HG02798 (cell line): ENCODE results near the gene HHAT.

Experiments used
- ATAC-seq: cut with Tn5 transposase; IDR thresholded peaks from one replicate; pipeline ENCODE4 v1.9.1; 2021; ENCODE audit warnings: mild to moderate bottlenecking; ENCODE audit not compliant: unreplicated experiment, poor library complexity

Gene HHAT

DNA sequence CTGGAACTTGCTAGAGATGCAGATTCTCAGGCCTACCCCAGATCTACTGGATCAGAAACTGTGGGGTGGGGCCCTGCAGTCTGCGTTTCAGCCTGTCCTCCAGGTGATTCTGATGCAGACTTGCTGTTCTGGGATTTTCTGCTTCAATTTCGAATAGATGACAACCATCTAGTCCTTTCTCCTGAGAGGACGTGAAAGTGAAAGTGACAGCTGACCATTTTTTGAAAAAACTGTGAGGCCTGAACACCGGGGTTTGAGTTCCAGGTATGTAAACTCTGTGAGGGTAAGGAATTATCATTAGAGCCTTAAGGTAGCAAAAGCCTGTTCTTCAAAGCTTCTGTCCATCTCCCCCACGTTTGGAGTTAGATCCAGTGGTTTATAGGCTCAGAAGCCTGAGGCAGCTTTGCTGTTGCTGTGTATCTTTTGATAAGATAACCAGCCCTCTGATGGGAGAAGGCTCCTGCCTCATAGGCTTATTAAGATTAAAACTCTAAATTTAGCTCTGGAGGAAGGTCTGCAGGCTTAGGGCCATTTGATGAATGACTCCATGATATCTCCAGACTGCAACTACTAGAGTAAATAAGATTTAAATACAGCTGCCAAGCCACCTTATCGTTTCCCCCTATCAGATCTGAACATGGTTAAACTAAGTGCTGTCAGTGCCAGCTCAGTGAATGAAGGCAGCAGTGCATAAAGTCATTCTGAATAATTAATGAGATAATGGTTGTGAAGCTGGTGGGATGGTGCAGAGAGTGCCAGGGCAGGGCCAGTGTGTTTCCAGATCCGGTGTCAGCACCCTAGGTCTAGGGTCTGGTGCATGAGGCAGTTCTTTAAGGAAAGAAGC, 335.2 kb downstream of the HHAT start:
- no peak for ATAC-seq

DNA sequence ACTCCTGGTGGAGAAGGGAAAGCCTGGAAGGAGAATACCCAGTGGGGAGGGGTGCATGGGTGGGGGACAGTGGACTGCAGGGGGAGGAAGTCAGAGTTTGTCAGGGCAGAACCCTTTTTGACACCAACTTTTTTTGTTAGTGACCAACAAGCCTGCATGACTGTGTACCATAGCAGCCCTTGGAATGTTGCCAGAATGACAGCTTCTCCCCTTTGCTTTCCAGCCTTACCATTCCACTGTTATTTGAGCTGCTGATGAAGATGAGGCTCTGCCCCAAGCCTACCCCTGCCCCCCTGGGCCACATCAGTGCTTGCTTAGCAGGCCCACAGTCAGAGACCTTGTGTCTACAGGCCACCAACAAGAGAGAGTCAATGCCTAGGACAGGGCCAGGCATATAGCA, 341.2 kb downstream of the HHAT start:
- ATAC-seq: no peak

DNA sequence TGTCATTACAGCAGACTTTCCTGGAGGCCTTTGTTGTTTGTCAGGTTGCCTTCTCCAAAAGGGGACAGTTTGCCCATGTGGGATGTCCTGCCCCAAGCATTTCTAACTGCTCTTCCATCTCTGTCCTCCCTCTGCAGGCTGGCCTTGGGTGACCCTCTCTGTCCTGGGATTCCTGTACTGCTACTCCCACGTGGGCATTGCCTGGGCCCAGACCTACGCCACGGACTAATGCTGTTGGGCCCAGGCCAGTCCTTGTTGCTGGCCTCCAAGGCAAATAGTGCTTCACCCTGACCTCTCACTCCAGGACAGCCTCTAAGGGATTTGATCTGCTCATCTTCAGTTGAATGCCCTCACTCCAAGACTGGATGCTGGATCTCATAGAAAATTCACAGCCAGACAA, 345.4 kb downstream of the HHAT start:
- no peak for ATAC-seq

DNA sequence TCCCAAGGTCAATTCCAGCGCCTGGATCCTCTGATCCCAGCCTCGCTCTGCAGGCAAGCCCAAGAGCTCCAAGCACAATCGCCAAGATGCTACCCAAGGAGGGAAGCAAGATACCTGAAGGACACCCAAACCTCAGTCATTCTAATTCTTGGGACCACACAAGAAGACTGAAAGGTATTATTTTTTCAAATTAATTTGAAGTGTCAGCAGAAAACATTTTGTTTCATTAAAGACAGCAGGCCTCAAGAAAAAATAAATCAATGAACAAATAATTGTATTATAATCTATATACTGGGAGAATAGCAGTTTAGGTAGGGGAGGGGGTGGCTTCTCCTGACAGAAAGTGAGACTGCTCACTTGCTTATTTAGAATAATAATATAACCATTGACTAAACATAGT, 347.8 kb downstream of the HHAT start:
- no peak for ATAC-seq

DNA sequence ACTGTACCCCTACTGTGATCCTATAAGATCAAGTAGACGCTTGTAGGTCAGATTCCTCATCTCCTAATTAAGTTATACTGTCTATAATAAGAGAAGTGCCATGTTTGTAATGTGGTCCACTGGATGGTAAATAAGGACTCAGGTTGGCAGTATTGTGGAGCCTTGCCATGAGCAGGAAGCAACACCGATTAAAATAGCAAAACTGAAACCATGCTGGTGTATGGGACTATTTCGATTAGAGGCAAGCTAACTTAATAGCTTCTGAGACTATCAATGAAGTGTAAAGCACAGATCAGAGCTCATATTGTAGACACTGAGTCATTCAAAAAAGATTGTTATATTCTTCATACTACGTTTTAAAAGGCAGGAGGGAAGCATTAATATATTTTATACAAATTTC, 348.8 kb downstream of the HHAT start:
- ATAC-seq: peak; percentile 60

DNA sequence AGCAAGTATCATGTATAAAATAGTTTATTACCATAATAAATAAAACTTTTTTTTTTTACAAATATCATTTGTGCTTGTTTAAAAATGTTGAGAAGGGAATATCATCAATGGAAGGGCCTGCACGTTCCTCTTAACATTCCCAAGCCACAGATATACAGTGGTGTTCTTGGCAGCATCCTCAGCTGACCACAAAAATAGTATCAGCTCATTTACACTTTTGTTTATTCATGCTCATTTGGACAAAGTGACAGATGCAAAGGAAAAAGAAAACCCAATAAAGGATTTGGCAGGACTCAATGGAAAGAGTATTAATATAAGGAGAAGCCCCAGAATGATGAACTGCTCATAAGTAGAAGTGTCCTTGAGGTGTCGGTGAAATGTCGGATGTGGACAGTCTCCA, 349.6 kb downstream of the HHAT start:
- no peak for ATAC-seq

DNA sequence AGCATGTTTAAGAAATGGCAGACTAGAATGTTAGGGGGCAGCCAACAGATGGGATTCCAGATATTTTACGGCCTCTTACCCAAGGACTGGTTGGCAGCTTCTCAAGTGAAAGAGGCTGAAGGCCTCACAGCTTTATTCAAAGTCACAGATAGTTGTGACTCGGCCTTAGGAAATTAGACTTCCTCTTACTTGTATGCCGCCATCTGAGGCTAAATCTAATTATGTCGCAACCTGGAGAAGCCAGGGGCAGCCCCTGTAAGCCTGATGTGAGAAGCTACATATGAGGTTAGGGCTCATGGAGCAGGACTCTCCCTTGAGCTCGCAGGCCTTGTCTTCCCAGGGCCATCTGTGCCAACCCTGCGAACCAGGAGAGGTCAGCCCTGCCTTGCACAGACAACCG, 352.5 kb downstream of the HHAT start:
- ATAC-seq: no peak

DNA sequence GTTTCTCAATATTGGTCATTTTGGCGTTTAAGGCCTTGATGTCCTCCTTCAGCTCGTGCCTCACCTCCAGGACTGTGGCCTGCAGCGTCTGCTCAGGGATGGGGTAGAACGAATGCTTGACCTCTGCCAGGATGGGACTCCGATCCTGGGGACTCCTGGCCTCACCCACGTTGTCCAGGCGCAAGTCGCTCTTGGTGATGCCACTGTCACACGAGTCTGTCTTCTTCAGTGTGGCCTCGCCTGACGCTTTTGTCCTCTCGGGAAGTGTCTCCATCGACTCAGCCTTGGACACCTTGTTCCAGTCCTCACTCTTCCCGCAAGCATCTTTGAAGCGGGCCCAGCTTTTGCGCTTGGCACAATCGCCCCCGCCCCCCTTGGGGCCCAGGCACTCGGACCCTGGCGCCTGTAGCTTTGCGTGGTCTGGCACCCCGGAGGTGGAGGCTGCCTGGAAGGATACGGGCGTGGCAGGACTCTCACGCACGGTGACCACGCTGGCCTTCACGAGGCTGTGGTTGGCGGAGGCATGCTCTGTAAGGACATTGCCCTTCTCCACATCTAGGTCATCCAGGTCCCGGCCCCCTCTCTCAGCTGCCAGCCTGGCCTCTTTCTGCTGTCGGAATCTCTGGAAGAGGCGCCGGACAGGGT, 354.8 kb downstream of the HHAT start:
- no peak for ATAC-seq

DNA sequence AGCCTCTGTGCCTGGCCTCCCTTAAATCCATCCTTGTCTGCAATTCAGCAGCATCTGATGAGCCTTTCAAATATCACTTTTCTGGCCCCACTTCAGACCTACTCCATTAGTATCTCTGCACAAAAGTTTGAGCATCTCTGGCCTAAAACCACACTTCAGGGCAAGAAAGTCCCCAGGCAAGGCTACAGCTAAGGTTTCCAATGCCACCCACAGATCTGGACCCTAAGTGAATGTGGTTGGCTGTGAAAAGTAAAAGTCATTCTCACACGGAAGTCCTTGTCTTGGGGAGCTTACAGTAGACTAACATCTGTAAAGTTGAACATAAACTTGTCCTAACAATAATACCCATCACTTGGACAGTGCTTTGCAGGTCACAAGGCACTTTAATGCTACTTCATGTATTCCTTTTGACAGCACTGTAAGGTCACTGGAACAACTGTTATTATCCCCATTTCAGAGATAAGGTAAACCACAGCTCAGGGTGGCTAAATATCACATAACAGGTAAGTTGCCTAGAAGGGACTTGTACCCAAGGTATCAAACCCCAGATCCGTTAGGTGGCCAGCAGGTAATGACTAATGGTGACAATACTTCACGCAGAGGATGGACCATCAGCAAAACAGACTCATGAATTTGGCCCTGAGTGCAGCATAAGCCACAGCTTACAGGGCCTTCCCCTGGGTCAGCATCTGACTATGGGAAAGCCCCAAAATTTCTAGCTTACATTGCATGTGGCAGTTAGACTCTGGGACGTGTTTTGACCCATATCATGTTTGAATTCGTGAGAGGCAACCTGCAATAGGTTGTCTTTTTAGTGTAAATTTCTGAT, 356.0 kb downstream of the HHAT start:
- ATAC-seq: peak; percentile 92

DNA sequence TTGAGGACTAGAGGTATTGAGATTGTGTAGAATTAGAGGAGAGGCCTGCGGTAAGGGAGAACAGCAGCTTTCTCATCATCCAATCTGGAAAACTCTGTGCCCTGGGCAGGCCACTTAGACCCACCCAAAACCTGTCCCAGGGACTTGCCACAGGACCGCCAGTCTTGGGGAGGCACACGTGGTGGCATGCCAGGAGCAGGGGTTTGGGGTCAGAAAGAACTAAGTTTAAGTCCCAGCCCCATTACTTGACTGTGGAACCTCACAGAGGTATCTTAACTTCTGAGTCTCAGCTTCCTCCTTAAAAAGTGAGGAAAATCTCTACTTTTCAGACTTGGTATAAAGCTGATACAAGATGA, 356.6 kb downstream of the HHAT start:
- ATAC-seq: no peak

DNA sequence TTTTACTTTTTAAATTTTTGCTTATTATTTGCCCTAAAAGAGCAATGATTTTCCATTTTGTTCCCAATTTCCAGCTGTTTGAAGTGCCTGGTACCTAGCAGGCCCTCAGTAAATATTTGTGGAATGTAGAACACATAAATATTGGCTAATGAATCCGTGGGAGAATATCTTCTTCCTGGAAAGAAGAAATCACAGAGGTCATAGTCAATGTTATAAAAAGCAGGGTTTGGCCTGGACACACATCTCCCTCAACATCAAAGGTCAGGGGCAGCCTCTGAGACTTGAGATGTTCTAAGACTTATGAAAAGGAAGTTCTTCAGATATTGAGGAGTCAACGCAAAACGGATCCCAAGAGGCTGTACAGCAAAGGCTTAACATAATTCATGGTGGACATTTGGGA, 358.1 kb downstream of the HHAT start:
- no peak for ATAC-seq

DNA sequence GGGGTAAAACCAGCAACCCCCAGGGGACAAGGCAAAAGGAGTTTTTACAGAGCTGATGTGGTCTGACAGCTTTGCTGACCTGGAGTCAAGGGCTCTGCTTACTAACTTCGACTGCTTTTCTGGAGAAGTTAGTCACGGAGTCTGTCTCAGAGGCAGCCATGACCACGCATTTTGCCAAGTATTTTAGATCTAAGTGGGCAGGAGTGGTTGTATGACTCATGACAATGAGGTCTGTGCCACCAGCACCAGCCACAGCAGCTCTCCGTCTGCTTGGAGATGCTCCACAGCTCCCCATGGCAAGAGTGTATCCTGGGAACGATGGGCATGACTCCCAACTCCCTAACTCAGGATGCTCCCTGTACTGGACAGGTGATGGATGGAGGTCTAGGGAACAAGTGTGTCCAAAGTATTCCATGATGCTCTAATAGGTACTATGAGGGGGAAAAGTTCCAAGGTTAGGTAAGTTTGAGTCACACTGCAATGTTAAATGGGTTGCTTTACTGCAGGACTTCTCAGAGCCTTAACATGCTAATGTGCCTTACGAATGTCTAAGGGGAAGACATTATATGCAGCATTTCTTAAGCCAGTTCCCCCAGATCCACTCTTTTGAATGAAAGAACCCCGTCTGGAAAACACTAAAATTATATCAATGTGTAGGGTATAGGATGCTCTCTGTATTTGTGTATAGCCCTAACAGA, 359.0 kb downstream of the HHAT start:
- no peak for ATAC-seq

DNA sequence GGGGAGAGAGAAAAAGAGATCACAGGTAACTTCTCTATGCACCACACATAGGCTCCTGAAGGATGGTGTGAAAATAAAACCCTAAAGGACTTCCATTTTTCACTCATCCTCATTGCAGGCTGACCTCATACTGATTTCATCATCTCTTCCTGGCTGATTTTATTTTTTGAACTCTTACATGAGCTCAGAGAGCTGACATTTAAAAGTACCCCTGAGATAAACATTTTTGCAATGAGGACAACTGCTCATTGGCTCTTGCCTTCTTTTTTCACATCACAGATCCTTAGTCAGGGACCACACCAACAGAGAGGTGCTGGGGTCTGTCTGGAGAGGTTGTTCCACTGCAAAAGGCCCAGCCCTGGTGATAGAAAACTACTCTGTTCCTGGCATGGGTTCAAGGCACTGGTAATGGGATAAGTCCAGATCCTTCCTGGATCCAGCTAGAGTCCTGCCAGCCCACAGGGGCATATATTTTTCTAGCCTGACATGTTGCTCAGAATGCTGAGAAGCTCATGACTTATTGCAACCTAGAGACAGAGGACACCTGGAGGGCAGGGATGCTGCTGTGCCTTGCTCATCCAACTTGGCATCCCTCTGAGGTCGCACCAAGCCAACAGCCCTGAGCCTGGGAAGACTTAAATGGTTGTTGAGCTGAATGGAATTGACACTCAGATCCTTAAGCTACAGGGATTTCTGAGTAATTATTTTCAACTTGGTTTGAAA, 360.0 kb downstream of the HHAT start:
- ATAC-seq: no peak

DNA sequence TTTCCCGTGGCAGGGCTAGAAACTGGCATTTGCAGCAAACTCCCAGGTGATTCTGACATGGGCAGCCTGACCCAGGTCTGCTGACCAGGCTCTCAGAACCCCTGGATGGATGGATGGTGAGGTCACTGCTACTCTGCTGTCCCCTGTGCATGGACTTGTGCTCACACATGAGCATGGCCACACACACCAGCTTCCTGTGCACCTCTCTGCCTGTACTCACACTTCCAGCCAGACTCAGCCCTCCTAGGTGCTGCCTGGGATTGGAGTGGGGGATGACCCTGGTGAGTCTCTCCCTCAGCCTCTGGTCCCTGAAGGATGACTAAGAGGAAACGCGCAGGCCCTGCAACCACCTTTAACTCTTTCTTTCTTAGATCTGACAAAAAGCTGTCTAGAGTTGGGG, 361.1 kb downstream of the HHAT start:
- ATAC-seq: no peak

DNA sequence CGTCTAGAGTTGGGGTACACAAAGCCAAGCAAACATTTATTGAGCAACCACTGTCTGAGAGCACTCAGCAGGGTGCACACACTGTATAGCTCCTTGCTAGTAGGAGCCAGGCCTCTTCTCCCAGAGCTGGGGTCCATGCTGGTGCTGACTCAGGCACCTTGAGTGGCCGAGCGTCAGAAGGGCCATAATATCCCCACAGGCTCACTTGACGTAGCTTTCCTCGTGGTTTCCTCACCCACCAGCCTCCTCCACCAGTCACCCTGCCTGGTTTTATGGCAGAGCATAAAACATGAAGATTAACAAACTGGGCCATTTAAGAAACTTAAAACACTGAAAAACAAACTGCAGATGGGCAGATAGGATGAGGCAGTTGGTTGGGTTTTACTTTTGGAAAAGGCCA, 361.5 kb downstream of the HHAT start:
- ATAC-seq: no peak

DNA sequence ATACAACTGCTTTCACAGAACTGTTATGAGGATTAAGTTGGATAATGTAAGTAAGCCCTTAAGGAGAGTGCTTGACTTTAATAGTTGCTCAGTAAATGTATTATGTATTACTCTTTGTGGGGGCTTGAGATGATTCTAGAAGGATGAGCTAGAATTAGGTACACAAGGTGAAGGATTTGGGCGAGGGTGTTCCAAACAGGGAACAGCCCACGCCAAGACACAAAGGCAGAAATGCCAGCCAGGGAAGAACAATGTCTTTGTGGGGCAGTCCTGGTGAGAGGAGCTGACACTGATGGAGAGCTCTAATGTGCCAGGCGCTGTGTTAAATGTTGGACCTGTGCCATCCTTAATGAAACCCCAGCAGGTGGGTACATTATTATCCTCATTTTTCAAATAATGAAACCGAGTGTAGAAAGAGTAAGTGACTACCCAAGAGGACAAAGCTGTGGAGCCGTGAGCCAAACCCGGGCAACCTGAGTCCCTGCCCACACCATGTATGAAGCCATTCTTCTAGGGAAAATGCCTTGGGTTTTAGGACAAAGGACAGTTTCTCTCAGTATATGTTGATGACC, 362.4 kb downstream of the HHAT start:
- ATAC-seq: no peak

DNA sequence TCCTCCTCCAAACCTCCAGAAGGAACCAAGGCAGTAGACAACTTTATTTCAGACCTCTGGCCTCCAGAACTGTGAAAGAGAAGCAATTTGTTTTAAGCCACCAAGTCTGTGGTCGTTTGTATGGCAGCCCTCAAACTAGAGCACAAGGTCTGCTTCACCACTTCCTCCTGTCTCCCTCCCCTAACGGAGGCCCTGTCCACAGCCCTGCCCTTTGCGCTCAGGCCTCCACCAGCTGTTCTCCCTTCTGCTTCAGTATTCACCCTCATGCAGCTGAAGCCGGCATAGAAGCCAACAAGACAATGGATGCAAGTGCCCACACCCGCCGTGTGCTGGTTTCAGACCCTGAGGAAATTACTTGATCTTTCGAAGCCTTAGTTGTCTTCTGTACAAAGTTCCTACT, 364.1 kb downstream of the HHAT start:
- peak; percentile 48 for ATAC-seq

DNA sequence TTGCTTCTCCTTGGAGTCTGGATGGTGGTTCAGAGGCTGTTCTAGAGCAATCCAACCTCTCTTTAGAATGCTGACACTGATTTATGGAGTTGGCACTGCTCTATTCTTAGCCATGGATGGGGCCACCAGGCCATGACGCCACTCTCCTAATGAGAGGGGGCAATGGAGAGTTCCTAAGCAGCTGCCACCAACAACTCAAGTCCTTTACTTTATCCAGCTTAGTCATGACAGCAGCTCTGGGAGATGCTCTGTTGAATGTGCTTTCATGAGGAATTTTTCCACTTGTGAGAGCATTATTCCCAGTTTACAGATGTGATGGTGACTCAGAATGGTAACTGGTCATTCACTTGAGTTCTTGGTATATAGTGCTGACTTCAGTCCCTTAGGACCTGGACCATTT, 366.3 kb downstream of the HHAT start:
- no peak for ATAC-seq

DNA sequence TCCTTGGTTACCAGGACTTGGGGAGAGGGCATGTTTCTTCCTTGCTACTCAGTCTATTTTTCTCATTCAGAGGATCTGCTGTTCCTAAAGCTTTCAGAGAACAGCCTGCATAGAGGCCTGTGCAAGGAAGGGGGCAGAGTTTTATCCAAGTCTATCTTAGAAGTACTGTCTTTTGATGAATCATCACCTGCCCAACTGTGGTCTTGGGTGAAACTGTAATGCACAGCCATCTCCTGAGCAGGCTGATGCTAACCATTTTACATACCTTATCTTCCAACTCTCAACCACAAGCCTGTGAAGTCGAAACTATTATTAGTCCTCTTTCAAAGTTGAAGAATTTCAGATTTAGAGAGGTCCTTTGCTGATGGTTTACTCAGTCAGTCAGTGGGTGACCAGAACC, 368.0 kb downstream of the HHAT start:
- ATAC-seq: peak; percentile 94

DNA sequence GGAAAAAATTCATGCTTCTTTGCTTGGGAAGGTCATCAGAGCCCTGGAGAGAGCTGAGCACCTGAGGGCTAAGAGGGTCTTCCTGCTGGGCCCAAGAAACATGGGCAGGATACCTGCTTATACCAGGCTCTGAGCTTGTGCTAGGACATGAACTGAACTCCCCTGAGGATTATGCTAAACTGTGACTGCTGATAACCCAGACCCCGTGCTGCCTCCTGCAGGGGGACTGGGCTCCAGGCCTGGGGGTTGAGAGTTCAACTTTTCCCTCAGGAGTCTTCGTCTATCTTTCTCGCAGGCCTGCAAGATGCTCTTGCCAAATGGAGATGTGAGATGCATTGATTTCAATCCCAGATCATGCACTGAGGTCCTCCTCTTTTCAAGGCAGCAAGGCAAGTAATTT, 368.5 kb downstream of the HHAT start:
- ATAC-seq: no peak
